WTC11 (cell line): ENCODE results near the gene ZCCHC24. TPM values are rescaled to one million over a fixed set of nuclear protein-coding genes. Genes with fewer than 3 reads are reported as not detected.
A peak's percentile ranks its signal among the peaks of the same experiment; 100 is the strongest.

Source experiments
- ATAC-seq: fragments of 200-7000 bp; cut with Tn5 transposase; 2 replicates; pipeline ENCODE4 v1.10.0; 2021; ENCODE audit warnings: mild to moderate bottlenecking, moderate library complexity
- CTCF ChIA-PET: fragments of 300-600 bp; sonication (Branson Sonifier 250); formaldehyde crosslinking; loops from one replicate; lab custom pipeline; 2021; ENCODE audit warnings: antibody characterized with exemption; lab: Charles Lee
- POLR2A ChIA-PET: fragments of 350-600 bp; sonication (Branson Sonifier 250); formaldehyde crosslinking; loops from one replicate; lab custom pipeline; 2021; ENCODE audit warnings: antibody characterized with exemption; lab: Charles Lee
- DNase-seq: peaks from one replicate; pipeline ENCODE4 v3.0.0; 2021; ENCODE audit warnings: low spot score
- H3K27ac Mint-ChIP-seq: 2 replicates; pipeline ENCODE4 v1.8.0; 2021; ENCODE audit warnings: mixed read lengths
- H3K27me3 Mint-ChIP-seq: 2 replicates; pipeline ENCODE4 v1.8.0; 2021; ENCODE audit warnings: low read depth, mild to moderate bottlenecking, moderate library complexity, mixed read lengths
- H3K36me3 Mint-ChIP-seq: 2 replicates; pipeline ENCODE4 v1.8.0; 2021; ENCODE audit warnings: mixed read lengths
- H3K4me1 Mint-ChIP-seq: 2 replicates; pipeline ENCODE4 v1.8.0; 2022; ENCODE audit warnings: mixed read lengths
- H3K4me3 Mint-ChIP-seq: 2 replicates; pipeline ENCODE4 v1.8.0; 2021; ENCODE audit warnings: mild to moderate bottlenecking, moderate library complexity, mixed read lengths
- H3K9me3 Mint-ChIP-seq: 2 replicates; pipeline ENCODE4 v1.8.0; 2021; ENCODE audit warnings: mixed read lengths
- CREB1 ChIP-seq: sonication (generic); formaldehyde crosslinking; IDR thresholded peaks from 2 replicates; pipeline ENCODE4 v1.8.0; 2023; ENCODE audit warnings: mild to moderate bottlenecking, missing genetic modification reagents
- CREM ChIP-seq: sonication (generic); formaldehyde crosslinking; IDR thresholded peaks from 2 replicates; pipeline ENCODE4 v1.8.1; 2022; ENCODE audit warnings: mild to moderate bottlenecking, missing genetic modification reagents, moderate library complexity
- FOXJ3 ChIP-seq: sonication (generic); formaldehyde crosslinking; IDR thresholded peaks from 2 replicates; pipeline ENCODE4 v1.9.0; 2021; ENCODE audit warnings: missing genetic modification reagents, mild to moderate bottlenecking, borderline replicate concordance
- FOXK1 ChIP-seq: sonication (generic); formaldehyde crosslinking; IDR thresholded peaks from 2 replicates; pipeline ENCODE4 v1.8.0; 2022; ENCODE audit warnings: mild to moderate bottlenecking, moderate library complexity, missing genetic modification reagents
- GRHL2 ChIP-seq: fragments of 250-450 bp; sonication (Bioruptor Pico); IDR thresholded peaks from 2 replicates; pipeline ENCODE4 v1.8.0; 2022; ENCODE audit warnings: mild to moderate bottlenecking, moderate library complexity; ENCODE audit not compliant: insufficient replicate concordance, severe bottlenecking
- JAZF1 ChIP-seq: fragments of 250-450 bp; sonication (Bioruptor Pico); IDR thresholded peaks from 2 replicates; pipeline ENCODE4 v1.9.0; 2021; ENCODE audit warnings: moderate library complexity, mild to moderate bottlenecking, inconsistent platforms
- MYBL2 ChIP-seq: sonication (generic); formaldehyde crosslinking; IDR thresholded peaks from 2 replicates; pipeline ENCODE4 v1.8.1; 2023; ENCODE audit warnings: mild to moderate bottlenecking, moderate library complexity, missing genetic modification reagents
- NFATC4 ChIP-seq: fragments of 250-450 bp; sonication (Bioruptor Pico); IDR thresholded peaks from 2 replicates; pipeline ENCODE4 v1.9.0; 2021; ENCODE audit warnings: mild to moderate bottlenecking
- NFE2L1 ChIP-seq: sonication (generic); formaldehyde crosslinking; IDR thresholded peaks from 2 replicates; pipeline ENCODE4 v1.8.1; 2023; ENCODE audit warnings: missing genetic modification reagents
- NFYB ChIP-seq: sonication (generic); formaldehyde crosslinking; conservative IDR thresholded peaks from 2 replicates; pipeline ENCODE4 v1.8.0; 2022; ENCODE audit warnings: low read depth, missing genetic modification reagents
- NR2C2 ChIP-seq: sonication (generic); formaldehyde crosslinking; IDR thresholded peaks from 2 replicates; pipeline ENCODE4 v1.8.0; 2022; ENCODE audit warnings: mild to moderate bottlenecking, missing genetic modification reagents
- PRRX2 ChIP-seq: fragments of 250-450 bp; sonication (Bioruptor Pico); IDR thresholded peaks from 2 replicates; pipeline ENCODE4 v1.8.0; 2021; ENCODE audit warnings: mild to moderate bottlenecking
- RELA ChIP-seq: sonication (generic); formaldehyde crosslinking; IDR thresholded peaks from 2 replicates; pipeline ENCODE4 v1.8.1; 2022; ENCODE audit warnings: missing genetic modification reagents, mild to moderate bottlenecking, borderline replicate concordance
- SMAD3 ChIP-seq: sonication (generic); formaldehyde crosslinking; IDR thresholded peaks from 2 replicates; pipeline ENCODE4 v1.8.0; 2022; ENCODE audit warnings: missing genetic modification reagents, mild to moderate bottlenecking, borderline replicate concordance
- TEAD4 ChIP-seq: sonication (generic); formaldehyde crosslinking; IDR thresholded peaks from 2 replicates; pipeline ENCODE4 v1.8.0; 2022; ENCODE audit warnings: mild to moderate bottlenecking, missing genetic modification reagents
- ZNF263 ChIP-seq: sonication (generic); formaldehyde crosslinking; IDR thresholded peaks from 2 replicates; pipeline ENCODE4 v1.8.1; 2022; ENCODE audit warnings: low read depth, mild to moderate bottlenecking, moderate library complexity, missing genetic modification reagents
- ZNF317 ChIP-seq: sonication (generic); formaldehyde crosslinking; IDR thresholded peaks from 2 replicates; pipeline ENCODE4 v1.8.1; 2023; ENCODE audit warnings: low read depth, mild to moderate bottlenecking, moderate library complexity, missing genetic modification reagents, borderline replicate concordance
- ZNF423 ChIP-seq: fragments of 250-450 bp; sonication (Bioruptor Pico); IDR thresholded peaks from 2 replicates; pipeline ENCODE4 v2.1.2; 2022; ENCODE audit warnings: mild to moderate bottlenecking, moderate library complexity
- ZNF671 ChIP-seq: fragments of 250-450 bp; sonication (Bioruptor Pico); IDR thresholded peaks from 2 replicates; pipeline ENCODE4 v1.8.0; 2021; ENCODE audit warnings: mild to moderate bottlenecking
- total RNA-seq: library from RNA; stranded (reverse); gene quantifications from 3 replicates; pipeline ENCODE4 v1.2.3, GENCODE V29; 2021
- TF ChIP-seq, protein P1 (sequence below): fragments of 250-450 bp; sonication (Bioruptor Pico); IDR thresholded peaks from 2 replicates; pipeline ENCODE4 v1.9.0; 2021; ENCODE audit warnings: moderate library complexity, mild to moderate bottlenecking, inconsistent platforms, borderline replicate concordance
- TF ChIP-seq, protein P2 (sequence below): sonication (generic); formaldehyde crosslinking; IDR thresholded peaks from 2 replicates; pipeline ENCODE4 v1.8.1; 2023; ENCODE audit warnings: mild to moderate bottlenecking, missing genetic modification reagents
- TF ChIP-seq, protein P3 (sequence below): fragments of 250-450 bp; sonication (Bioruptor Pico); conservative IDR thresholded peaks from 2 replicates; pipeline ENCODE4 v1.9.0; 2021; ENCODE audit warnings: mild to moderate bottlenecking
- TF ChIP-seq, protein P4 (sequence below): sonication (generic); formaldehyde crosslinking; IDR thresholded peaks from 2 replicates; pipeline ENCODE4 v1.8.1; 2022; ENCODE audit warnings: low read depth, missing genetic modification reagents, borderline replicate concordance
- TF ChIP-seq, protein P5 (sequence below): sonication (generic); formaldehyde crosslinking; IDR thresholded peaks from 2 replicates; pipeline ENCODE4 v1.8.0; 2022; ENCODE audit warnings: mild to moderate bottlenecking, missing genetic modification reagents
- TF ChIP-seq, protein P6 (sequence below): sonication (generic); formaldehyde crosslinking; IDR thresholded peaks from 2 replicates; pipeline ENCODE4 v1.8.1; 2023; ENCODE audit warnings: mild to moderate bottlenecking, missing genetic modification reagents, borderline replicate concordance

The ZCCHC24 gene
- total RNA-seq, 1 experiment from 2014 or later = 7.7 TPM

DNA sequence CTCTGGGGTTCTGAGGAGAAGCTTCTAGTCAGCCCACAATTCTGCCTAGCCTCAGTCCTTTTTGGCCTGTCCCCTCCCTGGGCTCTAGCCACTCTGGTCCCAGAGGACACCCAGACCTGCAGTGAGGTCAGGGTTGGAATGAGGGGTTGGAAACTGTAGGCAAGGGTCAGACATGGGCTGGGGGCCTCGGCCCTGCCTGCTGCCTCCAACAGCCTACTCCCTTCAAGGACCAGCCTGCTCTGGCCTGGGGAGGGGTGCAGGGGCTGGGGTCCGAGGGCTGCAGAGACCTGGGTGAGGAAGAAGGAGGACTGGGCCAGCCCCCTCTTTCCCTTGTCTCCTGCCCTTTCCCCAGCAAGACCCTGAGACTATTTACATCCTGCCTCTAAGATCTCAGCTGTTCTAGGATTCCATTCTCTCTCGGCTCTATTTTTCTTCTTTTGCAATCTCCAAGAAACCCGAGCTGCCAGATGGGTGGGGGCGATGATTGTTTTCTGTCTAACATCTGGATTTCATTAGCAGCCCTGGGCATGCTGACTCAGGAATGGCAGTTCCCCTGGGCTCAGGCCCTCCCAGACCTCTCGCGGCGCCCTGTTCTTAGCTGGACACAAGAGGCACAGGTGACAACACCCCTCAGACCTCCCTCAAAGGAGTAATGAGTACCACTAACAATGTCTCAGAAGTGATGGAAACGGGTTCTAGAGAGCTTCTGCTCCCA is 23.1 kb downstream of the ZCCHC24 start:
- no peak overlapping the region for H3K4me3 Mint-ChIP-seq
- H3K4me1 Mint-ChIP-seq = peaks cover 11% of the 10 kb centered on the region
- ATAC-seq = no peak
- peak overlapping the region; percentile 78; the same call in 1 of the 2 replicates for H3K27ac Mint-ChIP-seq
- H3K36me3 Mint-ChIP-seq = no peaks in the 10 kb centered on the region
- POLR2A ChIA-PET = no interaction called here
- CTCF ChIA-PET = interaction anchor here (0.5 to 1.4 kb wide), 6 partner anchors 16 to 182 kb away, joined by 3 to 4 read pairs (median 3); no protein-coding TSS in a partner anchor
- TF ChIP-seq MYBL2 (CRISPR knock-in tag) (no peak), PRRX2 (CRISPR knock-in tag) (no peak), ZNF423 (CRISPR knock-in tag) (no peak), GRHL2 (CRISPR knock-in tag) (no peak), CREM (CRISPR knock-in tag) (no peak), ZNF671 (CRISPR knock-in tag) (no peak), JAZF1 (CRISPR knock-in tag) (no peak), NFYB (CRISPR knock-in tag) (no peak), TEAD4 (CRISPR knock-in tag) (no peak), CREB1 (no peak), RELA (CRISPR knock-in tag) (no peak), ZNF263 (CRISPR knock-in tag) (no peak), FOXJ3 (CRISPR knock-in tag) (no peak), NR2C2 (CRISPR knock-in tag) (no peak), NFATC4 (CRISPR knock-in tag) (no peak), ZNF317 (CRISPR knock-in tag) (no peak), SMAD3 (no peak)
- TF ChIP-seq, protein P1, sequence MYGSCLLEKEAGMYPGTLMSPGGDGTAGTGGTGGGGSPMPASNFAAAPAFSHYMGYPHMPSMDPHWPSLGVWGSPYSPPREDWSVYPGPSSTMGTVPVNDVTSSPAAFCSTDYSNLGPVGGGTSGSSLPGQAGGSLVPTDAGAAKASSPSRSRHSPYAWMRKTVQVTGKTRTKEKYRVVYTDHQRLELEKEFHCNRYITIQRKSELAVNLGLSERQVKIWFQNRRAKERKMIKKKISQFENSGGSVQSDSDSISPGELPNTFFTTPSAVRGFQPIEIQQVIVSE = no peak
- TF ChIP-seq, protein P2, sequence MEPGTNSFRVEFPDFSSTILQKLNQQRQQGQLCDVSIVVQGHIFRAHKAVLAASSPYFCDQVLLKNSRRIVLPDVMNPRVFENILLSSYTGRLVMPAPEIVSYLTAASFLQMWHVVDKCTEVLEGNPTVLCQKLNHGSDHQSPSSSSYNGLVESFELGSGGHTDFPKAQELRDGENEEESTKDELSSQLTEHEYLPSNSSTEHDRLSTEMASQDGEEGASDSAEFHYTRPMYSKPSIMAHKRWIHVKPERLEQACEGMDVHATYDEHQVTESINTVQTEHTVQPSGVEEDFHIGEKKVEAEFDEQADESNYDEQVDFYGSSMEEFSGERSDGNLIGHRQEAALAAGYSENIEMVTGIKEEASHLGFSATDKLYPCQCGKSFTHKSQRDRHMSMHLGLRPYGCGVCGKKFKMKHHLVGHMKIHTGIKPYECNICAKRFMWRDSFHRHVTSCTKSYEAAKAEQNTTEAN (CRISPR knock-in tag) = no peak
- TF ChIP-seq, protein P3, sequence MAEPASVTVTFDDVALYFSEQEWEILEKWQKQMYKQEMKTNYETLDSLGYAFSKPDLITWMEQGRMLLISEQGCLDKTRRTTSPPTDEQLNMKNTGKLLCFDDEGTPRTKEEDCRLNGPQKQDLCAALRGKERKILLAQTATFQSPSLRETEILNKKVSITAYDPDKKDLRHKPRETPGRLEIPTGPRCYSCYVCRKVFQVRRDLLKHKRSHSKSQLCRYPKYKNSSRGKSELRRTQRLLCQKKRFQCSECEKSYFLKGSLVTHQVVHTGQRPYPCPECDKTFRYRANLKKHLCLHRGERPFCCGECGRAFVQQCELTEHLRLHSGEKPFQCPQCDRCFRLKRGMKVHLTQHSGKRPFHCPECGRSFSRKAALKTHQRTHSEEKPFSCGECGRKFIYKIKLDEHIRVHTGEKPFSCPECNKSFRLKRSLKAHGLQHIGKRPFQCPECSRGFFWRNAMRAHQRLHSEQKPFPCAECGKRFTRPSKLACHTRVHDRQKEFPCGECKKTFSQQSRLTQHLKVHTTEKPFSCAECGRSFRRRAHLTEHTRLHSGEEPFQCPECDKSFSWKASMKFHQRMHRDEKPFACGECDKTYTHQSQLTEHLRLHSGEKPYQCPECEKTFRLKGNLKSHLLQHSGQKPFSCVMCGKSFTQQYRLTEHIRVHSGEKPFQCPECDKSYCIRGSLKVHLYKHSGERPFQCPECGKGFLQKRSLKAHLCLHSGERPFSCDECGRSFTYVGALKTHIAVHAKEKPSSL = no peak
- TF ChIP-seq, all 79 proteins: peak for 0
- no peaks in the 10 kb centered on the region for H3K27me3 Mint-ChIP-seq
- no peak for DNase-seq
- no peaks in the 10 kb centered on the region for H3K9me3 Mint-ChIP-seq

DNA sequence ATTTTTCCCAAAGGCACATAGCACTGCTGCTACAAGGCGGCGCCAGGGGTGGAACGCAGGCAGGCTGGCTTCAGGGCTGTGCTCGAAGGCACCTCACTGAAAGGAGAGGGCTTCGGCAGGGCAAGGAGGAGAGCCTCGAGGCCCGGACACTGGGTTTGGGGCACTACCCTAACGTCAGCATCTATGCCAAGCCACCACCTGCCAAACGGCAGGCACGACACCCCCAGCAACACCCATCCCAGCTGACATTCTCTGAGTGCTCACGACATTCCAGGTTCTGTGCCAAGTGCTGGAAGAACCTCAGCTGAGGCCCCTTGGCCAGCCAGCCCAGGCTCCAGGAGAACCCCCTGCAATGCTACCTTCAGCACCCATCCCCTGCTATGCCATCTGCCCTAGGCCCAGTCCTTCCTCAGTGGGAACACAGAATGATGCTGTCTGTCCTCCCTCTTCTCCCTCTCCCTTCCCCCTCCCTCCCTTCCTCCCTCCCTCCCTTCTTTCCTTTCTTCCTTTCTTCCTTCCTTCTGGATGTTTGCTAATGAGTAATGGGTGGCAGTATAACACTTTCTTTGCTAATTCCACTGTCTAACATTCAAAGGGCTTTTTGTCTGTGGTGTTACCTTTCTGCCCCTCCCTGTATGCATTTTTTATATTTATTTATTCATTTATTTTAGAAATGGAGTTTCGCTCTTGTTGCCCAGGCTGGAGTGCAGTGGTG is 24.3 kb downstream of the ZCCHC24 start:
- ATAC-seq (no peak), DNase-seq (no peak)
- no peaks in the 10 kb centered on the region for H3K27me3 Mint-ChIP-seq
- ChIA-PET CTCF (interaction anchor here (0.5 to 2.1 kb wide), 2 partner anchors 47 to 180 kb away, joined by 3 to 9 read pairs; no protein-coding TSS in a partner anchor), POLR2A (no interaction called here)
- no peaks in the 10 kb centered on the region for H3K9me3 Mint-ChIP-seq
- H3K27ac Mint-ChIP-seq = no peak overlapping the region
- peaks cover 11% of the 10 kb centered on the region for H3K4me1 Mint-ChIP-seq
- no peak overlapping the region for H3K4me3 Mint-ChIP-seq
- no peaks in the 10 kb centered on the region for H3K36me3 Mint-ChIP-seq
- TF ChIP-seq FOXK1 (CRISPR knock-in tag) (no peak), FOXJ3 (CRISPR knock-in tag) (no peak), NFE2L1 (CRISPR knock-in tag) (no peak)
- TF ChIP-seq, protein P4, sequence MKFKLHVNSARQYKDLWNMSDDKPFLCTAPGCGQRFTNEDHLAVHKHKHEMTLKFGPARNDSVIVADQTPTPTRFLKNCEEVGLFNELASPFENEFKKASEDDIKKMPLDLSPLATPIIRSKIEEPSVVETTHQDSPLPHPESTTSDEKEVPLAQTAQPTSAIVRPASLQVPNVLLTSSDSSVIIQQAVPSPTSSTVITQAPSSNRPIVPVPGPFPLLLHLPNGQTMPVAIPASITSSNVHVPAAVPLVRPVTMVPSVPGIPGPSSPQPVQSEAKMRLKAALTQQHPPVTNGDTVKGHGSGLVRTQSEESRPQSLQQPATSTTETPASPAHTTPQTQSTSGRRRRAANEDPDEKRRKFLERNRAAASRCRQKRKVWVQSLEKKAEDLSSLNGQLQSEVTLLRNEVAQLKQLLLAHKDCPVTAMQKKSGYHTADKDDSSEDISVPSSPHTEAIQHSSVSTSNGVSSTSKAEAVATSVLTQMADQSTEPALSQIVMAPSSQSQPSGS (CRISPR knock-in tag) = no peak
- TF ChIP-seq, protein P5, sequence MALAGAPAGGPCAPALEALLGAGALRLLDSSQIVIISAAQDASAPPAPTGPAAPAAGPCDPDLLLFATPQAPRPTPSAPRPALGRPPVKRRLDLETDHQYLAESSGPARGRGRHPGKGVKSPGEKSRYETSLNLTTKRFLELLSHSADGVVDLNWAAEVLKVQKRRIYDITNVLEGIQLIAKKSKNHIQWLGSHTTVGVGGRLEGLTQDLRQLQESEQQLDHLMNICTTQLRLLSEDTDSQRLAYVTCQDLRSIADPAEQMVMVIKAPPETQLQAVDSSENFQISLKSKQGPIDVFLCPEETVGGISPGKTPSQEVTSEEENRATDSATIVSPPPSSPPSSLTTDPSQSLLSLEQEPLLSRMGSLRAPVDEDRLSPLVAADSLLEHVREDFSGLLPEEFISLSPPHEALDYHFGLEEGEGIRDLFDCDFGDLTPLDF (CRISPR knock-in tag) = no peak
- TF ChIP-seq, protein P6, sequence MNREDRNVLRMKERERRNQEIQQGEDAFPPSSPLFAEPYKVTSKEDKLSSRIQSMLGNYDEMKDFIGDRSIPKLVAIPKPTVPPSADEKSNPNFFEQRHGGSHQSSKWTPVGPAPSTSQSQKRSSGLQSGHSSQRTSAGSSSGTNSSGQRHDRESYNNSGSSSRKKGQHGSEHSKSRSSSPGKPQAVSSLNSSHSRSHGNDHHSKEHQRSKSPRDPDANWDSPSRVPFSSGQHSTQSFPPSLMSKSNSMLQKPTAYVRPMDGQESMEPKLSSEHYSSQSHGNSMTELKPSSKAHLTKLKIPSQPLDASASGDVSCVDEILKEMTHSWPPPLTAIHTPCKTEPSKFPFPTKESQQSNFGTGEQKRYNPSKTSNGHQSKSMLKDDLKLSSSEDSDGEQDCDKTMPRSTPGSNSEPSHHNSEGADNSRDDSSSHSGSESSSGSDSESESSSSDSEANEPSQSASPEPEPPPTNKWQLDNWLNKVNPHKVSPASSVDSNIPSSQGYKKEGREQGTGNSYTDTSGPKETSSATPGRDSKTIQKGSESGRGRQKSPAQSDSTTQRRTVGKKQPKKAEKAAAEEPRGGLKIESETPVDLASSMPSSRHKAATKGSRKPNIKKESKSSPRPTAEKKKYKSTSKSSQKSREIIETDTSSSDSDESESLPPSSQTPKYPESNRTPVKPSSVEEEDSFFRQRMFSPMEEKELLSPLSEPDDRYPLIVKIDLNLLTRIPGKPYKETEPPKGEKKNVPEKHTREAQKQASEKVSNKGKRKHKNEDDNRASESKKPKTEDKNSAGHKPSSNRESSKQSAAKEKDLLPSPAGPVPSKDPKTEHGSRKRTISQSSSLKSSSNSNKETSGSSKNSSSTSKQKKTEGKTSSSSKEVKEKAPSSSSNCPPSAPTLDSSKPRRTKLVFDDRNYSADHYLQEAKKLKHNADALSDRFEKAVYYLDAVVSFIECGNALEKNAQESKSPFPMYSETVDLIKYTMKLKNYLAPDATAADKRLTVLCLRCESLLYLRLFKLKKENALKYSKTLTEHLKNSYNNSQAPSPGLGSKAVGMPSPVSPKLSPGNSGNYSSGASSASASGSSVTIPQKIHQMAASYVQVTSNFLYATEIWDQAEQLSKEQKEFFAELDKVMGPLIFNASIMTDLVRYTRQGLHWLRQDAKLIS = no peak
